GM23338 (cell line): ENCODE data around the gene NAA11.

Experiments used
- CREB1 ChIP-seq: fragments of 250-450 bp; sonication (Bioruptor Pico); IDR thresholded peaks from 2 replicates; pipeline ENCODE4 v1.5.0; 2020; ENCODE audit warnings: low read depth, mild to moderate bottlenecking, moderate library complexity
- EZH2 ChIP-seq: fragments of 200-600 bp; sonication (generic); IDR thresholded peaks from one replicate; pipeline ENCODE4 v1.8.0; 2017; ENCODE audit warnings: antibody characterized with exemption, mild to moderate bottlenecking, low read depth; ENCODE audit not compliant: unreplicated experiment
- EZH2phosphoT487 ChIP-seq: fragments of 200-600 bp; sonication (generic); IDR thresholded peaks from one replicate; pipeline ENCODE4 v1.8.1; 2018; ENCODE audit warnings: antibody characterized with exemption; ENCODE audit not compliant: unreplicated experiment
- JUNB ChIP-seq: IDR thresholded peaks from one replicate; pipeline ENCODE4 v1.6.1; 2016; ENCODE audit warnings: antibody characterized with exemption; ENCODE audit not compliant: unreplicated experiment
- NANOG ChIP-seq: IDR thresholded peaks from 2 replicates; pipeline ENCODE4 v1.6.1; 2016; ENCODE audit warnings: antibody characterized with exemption, borderline replicate concordance
- POLR2AphosphoS5 ChIP-seq: IDR thresholded peaks from 2 replicates; pipeline ENCODE4 v1.6.1; 2016; ENCODE audit warnings: antibody characterized with exemption, low read depth
- STAT1 ChIP-seq: IDR thresholded peaks from one replicate; pipeline ENCODE4 v1.6.1; 2016; ENCODE audit warnings: antibody characterized with exemption; ENCODE audit not compliant: unreplicated experiment
- ZNF114 ChIP-seq: fragments of 250-450 bp; sonication (Bioruptor Pico); IDR thresholded peaks from 2 replicates; pipeline ENCODE4 v1.5.0; 2020; ENCODE audit warnings: mild to moderate bottlenecking, moderate library complexity
- ZNF331 ChIP-seq: fragments of 250-450 bp; sonication (Bioruptor Pico); IDR thresholded peaks from 2 replicates; pipeline ENCODE4 v1.5.0; 2020; ENCODE audit warnings: low read depth, mild to moderate bottlenecking, moderate library complexity
- TF ChIP-seq, protein P1 (sequence below), 2 experiments: fragments of 200-600 bp in 1 of 2; sonication (generic) in 1 of 2; conservative IDR thresholded peaks; 2 replicates each; pipeline versions ENCODE4 v1.5.1 to v1.6.1; 2016 to 2017; ENCODE audit warnings: antibody characterized with exemption in 2 of 2, low read depth in 2 of 2, mild to moderate bottlenecking in 2 of 2, moderate library complexity in 1 of 2
- TF ChIP-seq, protein P2 (sequence below): IDR thresholded peaks from 2 replicates; pipeline ENCODE4 v1.6.1; 2016; ENCODE audit warnings: antibody characterized with exemption
- TF ChIP-seq, protein P3 (sequence below): IDR thresholded peaks from one replicate; pipeline ENCODE4 v1.6.1; 2018; ENCODE audit warnings: antibody characterized with exemption; ENCODE audit not compliant: unreplicated experiment
- TF ChIP-seq, protein P4 (sequence below): fragments of 250-450 bp; sonication (Bioruptor Pico); IDR thresholded peaks from 2 replicates; pipeline ENCODE4 v1.5.0; 2020; ENCODE audit warnings: mild to moderate bottlenecking, moderate library complexity

DNA sequence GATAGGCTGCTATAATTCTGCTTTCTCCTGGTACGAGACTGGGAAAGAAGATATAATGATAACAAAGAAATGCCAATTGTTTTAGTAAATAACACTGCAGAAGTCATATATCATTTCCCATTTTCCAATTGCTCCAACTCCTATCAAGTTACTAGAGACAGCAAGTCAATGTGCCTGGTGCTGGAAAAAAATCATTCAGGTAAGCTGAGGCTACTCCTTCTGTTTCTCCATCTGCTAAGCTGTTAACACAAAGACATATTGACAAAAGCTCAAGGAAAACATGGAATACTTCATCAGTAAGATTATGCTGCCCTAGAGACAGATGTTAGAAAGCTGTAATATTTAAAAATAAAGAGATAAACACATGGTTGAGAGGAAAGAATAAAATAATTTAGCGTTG is 10.0 kb downstream of the NAA11 start:
- TF ChIP-seq EZH2 (no peak), EZH2phosphoT487 (no peak), POLR2AphosphoS5 (no peak), STAT1 (no peak), NANOG (no peak), CREB1 (CRISPR knock-in tag) (no peak), ZNF114 (no peak), JUNB (no peak), ZNF331 (CRISPR knock-in tag) (no peak)
- TF ChIP-seq, protein P1, sequence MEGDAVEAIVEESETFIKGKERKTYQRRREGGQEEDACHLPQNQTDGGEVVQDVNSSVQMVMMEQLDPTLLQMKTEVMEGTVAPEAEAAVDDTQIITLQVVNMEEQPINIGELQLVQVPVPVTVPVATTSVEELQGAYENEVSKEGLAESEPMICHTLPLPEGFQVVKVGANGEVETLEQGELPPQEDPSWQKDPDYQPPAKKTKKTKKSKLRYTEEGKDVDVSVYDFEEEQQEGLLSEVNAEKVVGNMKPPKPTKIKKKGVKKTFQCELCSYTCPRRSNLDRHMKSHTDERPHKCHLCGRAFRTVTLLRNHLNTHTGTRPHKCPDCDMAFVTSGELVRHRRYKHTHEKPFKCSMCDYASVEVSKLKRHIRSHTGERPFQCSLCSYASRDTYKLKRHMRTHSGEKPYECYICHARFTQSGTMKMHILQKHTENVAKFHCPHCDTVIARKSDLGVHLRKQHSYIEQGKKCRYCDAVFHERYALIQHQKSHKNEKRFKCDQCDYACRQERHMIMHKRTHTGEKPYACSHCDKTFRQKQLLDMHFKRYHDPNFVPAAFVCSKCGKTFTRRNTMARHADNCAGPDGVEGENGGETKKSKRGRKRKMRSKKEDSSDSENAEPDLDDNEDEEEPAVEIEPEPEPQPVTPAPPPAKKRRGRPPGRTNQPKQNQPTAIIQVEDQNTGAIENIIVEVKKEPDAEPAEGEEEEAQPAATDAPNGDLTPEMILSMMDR (conservative IDR thresholded peaks at IDR 0.05; ENCODE audit: low read depth in 2 of 2) = no peak
- TF ChIP-seq, protein P2, sequence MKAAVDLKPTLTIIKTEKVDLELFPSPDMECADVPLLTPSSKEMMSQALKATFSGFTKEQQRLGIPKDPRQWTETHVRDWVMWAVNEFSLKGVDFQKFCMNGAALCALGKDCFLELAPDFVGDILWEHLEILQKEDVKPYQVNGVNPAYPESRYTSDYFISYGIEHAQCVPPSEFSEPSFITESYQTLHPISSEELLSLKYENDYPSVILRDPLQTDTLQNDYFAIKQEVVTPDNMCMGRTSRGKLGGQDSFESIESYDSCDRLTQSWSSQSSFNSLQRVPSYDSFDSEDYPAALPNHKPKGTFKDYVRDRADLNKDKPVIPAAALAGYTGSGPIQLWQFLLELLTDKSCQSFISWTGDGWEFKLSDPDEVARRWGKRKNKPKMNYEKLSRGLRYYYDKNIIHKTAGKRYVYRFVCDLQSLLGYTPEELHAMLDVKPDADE = no peak
- TF ChIP-seq, protein P3, sequence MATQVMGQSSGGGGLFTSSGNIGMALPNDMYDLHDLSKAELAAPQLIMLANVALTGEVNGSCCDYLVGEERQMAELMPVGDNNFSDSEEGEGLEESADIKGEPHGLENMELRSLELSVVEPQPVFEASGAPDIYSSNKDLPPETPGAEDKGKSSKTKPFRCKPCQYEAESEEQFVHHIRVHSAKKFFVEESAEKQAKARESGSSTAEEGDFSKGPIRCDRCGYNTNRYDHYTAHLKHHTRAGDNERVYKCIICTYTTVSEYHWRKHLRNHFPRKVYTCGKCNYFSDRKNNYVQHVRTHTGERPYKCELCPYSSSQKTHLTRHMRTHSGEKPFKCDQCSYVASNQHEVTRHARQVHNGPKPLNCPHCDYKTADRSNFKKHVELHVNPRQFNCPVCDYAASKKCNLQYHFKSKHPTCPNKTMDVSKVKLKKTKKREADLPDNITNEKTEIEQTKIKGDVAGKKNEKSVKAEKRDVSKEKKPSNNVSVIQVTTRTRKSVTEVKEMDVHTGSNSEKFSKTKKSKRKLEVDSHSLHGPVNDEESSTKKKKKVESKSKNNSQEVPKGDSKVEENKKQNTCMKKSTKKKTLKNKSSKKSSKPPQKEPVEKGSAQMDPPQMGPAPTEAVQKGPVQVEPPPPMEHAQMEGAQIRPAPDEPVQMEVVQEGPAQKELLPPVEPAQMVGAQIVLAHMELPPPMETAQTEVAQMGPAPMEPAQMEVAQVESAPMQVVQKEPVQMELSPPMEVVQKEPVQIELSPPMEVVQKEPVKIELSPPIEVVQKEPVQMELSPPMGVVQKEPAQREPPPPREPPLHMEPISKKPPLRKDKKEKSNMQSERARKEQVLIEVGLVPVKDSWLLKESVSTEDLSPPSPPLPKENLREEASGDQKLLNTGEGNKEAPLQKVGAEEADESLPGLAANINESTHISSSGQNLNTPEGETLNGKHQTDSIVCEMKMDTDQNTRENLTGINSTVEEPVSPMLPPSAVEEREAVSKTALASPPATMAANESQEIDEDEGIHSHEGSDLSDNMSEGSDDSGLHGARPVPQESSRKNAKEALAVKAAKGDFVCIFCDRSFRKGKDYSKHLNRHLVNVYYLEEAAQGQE = no peak
- TF ChIP-seq, protein P4, sequence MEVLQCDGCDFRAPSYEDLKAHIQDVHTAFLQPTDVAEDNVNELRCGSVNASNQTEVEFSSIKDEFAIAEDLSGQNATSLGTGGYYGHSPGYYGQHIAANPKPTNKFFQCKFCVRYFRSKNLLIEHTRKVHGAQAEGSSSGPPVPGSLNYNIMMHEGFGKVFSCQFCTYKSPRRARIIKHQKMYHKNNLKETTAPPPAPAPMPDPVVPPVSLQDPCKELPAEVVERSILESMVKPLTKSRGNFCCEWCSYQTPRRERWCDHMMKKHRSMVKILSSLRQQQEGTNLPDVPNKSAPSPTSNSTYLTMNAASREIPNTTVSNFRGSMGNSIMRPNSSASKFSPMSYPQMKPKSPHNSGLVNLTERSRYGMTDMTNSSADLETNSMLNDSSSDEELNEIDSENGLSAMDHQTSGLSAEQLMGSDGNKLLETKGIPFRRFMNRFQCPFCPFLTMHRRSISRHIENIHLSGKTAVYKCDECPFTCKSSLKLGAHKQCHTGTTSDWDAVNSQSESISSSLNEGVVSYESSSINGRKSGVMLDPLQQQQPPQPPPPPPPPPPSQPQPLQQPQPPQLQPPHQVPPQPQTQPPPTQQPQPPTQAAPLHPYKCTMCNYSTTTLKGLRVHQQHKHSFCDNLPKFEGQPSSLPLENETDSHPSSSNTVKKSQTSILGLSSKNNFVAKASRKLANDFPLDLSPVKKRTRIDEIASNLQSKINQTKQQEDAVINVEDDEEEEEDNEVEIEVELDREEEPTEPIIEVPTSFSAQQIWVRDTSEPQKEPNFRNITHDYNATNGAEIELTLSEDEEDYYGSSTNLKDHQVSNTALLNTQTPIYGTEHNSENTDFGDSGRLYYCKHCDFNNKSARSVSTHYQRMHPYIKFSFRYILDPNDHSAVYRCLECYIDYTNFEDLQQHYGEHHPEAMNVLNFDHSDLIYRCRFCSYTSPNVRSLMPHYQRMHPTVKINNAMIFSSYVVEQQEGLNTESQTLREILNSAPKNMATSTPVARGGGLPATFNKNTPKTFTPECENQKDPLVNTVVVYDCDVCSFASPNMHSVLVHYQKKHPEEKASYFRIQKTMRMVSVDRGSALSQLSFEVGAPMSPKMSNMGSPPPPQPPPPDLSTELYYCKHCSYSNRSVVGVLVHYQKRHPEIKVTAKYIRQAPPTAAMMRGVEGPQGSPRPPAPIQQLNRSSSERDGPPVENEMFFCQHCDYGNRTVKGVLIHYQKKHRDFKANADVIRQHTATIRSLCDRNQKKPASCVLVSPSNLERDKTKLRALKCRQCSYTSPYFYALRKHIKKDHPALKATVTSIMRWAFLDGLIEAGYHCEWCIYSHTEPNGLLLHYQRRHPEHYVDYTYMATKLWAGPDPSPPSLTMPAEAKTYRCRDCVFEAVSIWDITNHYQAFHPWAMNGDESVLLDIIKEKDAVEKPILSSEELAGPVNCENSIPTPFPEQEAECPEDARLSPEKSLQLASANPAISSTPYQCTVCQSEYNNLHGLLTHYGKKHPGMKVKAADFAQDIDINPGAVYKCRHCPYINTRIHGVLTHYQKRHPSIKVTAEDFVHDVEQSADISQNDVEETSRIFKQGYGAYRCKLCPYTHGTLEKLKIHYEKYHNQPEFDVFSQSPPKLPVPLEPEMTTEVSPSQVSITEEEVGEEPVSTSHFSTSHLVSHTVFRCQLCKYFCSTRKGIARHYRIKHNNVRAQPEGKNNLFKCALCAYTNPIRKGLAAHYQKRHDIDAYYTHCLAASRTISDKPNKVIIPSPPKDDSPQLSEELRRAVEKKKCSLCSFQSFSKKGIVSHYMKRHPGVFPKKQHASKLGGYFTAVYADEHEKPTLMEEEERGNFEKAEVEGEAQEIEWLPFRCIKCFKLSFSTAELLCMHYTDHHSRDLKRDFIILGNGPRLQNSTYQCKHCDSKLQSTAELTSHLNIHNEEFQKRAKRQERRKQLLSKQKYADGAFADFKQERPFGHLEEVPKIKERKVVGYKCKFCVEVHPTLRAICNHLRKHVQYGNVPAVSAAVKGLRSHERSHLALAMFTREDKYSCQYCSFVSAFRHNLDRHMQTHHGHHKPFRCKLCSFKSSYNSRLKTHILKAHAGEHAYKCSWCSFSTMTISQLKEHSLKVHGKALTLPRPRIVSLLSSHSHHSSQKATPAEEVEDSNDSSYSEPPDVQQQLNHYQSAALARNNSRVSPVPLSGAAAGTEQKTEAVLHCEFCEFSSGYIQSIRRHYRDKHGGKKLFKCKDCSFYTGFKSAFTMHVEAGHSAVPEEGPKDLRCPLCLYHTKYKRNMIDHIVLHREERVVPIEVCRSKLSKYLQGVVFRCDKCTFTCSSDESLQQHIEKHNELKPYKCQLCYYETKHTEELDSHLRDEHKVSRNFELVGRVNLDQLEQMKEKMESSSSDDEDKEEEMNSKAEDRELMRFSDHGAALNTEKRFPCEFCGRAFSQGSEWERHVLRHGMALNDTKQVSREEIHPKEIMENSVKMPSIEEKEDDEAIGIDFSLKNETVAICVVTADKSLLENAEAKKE (CRISPR knock-in tag) = no peak
